OCI-M1 (cell line): ENCODE results near the gene ELFN2.

Experiments
- DNase-seq: peaks from one replicate; lab custom pipeline; 2025; lab: John Stamatoyannopoulos, UW

Gene ELFN2

GRCh38 chr22:37357446-37358075 lies 69.7 kb downstream of the ELFN2 start:
- no peak for DNase-seq

- no peak for DNase-seq
Measured at GRCh38 chr22:37356922-37357321, 70.4 kb downstream of the ELFN2 start.

GRCh38 chr22:37355174-37355573 lies 72.1 kb downstream of the ELFN2 start:
- no peak for DNase-seq

- DNase-seq = no peak
Measured at GRCh38 chr22:37354670-37355069, 72.6 kb downstream of the ELFN2 start.

DNA sequence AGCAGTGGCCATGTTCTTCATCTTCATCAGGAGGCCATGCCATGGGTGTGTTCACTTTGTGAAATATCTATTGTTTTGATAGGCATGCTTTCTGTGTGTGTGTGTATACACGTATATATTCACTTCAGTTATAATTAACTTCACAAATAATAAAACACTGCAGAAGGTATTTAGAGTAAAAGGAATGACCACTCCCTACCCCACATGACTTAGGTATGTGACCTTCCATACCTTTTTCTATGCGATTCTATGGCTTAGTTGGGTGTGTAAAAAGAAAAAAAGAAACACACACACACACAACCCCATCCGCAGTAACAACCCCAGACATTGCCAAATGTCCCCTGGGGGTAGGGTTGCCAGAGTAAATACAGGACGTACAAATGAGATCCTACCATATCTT lies 73.0 kb downstream of the ELFN2 start:
- DNase-seq = no peak

- no peak for DNase-seq
Measured at GRCh38 chr22:37353839-37354238, 73.4 kb downstream of the ELFN2 start.

GRCh38 chr22:37352481-37352880 lies 74.8 kb downstream of the ELFN2 start:
- DNase-seq = no peak

DNA sequence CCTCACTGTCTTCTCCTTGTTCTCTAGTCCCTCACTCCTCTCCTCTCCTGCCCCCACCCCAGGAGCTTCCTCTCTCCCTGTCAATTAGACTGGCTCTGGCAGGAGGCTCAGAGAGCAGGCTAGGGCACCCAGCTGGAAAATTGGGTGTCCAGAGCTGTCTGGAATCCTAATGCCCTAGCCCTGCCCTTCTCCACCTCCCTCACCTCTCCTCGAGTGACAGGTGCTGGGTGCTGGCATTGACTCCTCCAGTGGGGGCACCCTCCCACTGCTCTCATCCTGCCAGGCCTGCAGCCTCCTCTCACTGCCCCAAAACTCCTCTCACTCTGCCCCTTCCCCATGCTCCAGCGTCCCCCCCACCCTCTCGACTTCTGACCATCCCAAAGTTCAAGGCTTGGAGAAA lies 76.0 kb downstream of the ELFN2 start:
- DNase-seq = no peak

DNA sequence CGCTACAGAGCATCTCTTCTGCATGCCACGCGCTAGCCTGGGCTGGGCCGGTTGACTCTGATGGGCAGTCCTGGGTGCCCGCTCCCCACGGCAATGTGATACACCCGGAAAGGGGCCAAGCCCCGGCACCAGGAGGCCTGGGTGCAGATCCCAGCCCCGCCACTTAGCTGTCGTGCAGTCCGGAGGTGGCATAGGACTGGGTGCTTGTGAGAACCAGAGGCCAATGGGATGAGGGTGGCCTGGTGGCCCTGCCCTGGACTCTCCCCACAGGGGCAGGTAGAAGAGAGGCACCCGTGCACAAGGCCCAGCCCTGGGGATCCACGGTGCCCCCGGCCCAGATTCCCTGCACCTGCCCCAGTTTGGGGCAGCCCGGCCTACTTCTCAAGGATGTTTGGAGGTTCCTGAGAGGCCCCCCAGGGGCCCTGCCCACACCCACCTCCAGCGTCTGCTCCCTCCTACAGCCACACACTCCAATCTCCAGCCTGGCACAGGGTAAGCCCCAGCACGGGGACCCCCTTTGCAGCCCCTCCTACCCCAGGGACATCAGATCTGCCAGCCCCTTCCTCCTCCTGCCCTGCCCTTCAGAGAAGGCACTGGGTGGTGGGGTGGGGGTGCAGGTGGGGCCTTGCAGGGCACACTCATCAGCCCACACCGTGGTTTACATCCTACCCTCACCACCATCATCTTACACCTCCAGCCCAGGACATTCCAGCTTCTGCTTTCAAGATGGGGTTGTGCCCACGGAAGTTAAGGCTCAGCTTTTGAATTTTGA lies 78.0 kb downstream of the ELFN2 start:
- no peak for DNase-seq

DNA sequence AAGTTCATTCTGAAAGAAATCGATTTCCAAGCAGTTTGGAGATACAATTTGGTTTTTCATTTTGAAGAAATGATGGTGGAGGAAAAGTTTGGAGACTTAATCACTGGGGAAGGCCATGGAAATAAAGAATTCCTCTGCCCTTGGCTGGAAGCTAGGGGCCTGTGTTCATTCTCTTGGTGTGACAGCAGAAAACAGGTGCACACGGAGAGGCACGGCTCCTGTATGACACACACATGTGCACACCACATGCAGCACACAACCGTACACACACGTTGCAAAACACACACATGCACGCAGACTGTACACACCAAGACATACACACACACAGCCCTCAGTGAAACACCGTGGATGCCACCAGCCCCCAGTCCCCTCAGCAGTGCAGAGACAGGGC lies 80.8 kb downstream of the ELFN2 start:
- DNase-seq = no peak

GRCh38 chr22:37345863-37346504 lies 81.3 kb downstream of the ELFN2 start:
- no peak for DNase-seq

DNA sequence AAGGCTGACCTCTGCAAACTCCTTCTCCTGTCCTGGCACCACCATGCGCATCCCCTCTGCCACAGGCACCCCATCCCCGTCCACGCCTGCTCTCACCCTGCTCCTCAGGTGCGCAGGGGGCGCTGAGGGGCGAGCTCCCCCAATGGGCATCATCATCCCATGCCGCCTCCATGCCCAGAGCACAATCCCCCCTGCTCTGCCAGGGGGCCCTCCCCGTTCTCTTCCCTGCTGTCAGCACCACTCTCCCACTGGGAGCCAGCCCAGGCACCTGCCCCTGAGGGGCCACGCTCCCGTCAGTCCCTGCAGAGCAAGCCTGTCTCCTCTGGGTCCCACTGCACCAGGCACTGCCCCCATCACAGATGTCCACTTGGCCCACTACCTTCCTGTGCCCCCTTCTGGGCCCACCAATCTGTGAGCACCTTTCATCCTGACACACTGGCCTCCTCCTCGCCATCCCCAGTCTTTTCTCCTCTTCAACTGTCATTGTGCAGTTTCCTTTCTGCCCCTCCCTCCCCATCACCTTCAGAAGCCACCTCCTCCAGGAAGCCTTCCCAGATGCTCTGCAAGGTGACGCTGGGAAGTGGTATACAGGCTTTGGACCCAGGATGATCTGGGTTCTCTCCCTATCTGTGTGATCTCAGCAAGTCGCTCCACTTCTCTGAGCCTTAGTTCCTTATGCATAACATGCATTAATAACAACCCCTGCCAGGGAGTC lies 82.4 kb downstream of the ELFN2 start:
- no peak for DNase-seq

- DNase-seq = no peak
Measured at GRCh38 chr22:37343863-37344734, 83.2 kb downstream of the ELFN2 start.

- no peak for DNase-seq
Measured at GRCh38 chr22:37343348-37343747, 83.9 kb downstream of the ELFN2 start.

- DNase-seq = no peak
Measured at GRCh38 chr22:37342065-37342464, 85.2 kb downstream of the ELFN2 start.

GRCh38 chr22:37340331-37341262 lies 86.7 kb downstream of the ELFN2 start:
- no peak for DNase-seq

- DNase-seq = no peak
Measured at GRCh38 chr22:37338539-37339246, 88.6 kb downstream of the ELFN2 start.

GRCh38 chr22:37337204-37337943 lies 89.9 kb downstream of the ELFN2 start:
- no peak for DNase-seq

- DNase-seq = no peak
Measured at GRCh38 chr22:37336579-37336978, 90.7 kb downstream of the ELFN2 start.
